ENCODE data around the gene ABR. TPM values are rescaled to one million over a fixed set of nuclear protein-coding genes. Genes with fewer than 3 reads are reported as not detected.

ABR gene
- total and polyA plus RNA-seq, 2 of the 13 experiments (the other 11 are each of a cell fraction or from before 2014, with no cell fraction given): 12.4 to 40.4 TPM

- H3K9me3 ChIP-seq (ENCODE audit: low read length): no peaks in the 10 kb centered on the region
- in situ Hi-C loops (cut with HindIII; ENCODE audit: extremely low pct_ligation_motif_present, low pct_unique_long_range_greater_than_20kb) (no loop called here), intact Hi-C loops (cut with micrococcal nuclease; ENCODE audit: unreplicated experiment) (no loop called here)
- FAIRE-seq (no peak), DNase-seq (ENCODE audit: low spot score) (no peak), ATAC-seq (no peak)
- WGBS (ENCODE audit: low lambda C conversion rate): 57% methylated on average over 14 of the region's 14 CpGs
- peaks cover 9 to 38% of the 10 kb centered on the region in 2 experiments; a peak in 4 of 5 replicates for H3K27me3 ChIP-seq (ENCODE audit: control insufficient read depth in 1 of 2, insufficient read depth in 2 of 2, low read length in 2 of 2)
- no peak overlapping the region for H2AFZ ChIP-seq (ENCODE audit: low read length)
- CTCF ChIA-PET (ENCODE audit: low intra/inter-chr PET ratio, low total read pairs): no interaction called here
- POLR2A ChIA-PET: no interaction called here
- H3K9ac ChIP-seq (ENCODE audit: insufficient read depth, low read depth, low read length): no peak overlapping the region
- H3K4me2 ChIP-seq (ENCODE audit: low read depth, low read length): no peak overlapping the region
- no peaks in the 10 kb centered on the region for H3K36me3 ChIP-seq (replicated peaks in 1 of 2; ENCODE audit: control insufficient read depth in 1 of 2, insufficient read depth in 2 of 2, low read length in 2 of 2)
- H3K4me1 ChIP-seq (ENCODE audit: insufficient read depth, low read length): 0 out of 2 replicates have a peak, but pooled peaks cover 6% of the 10 kb centered on the region
- no peak overlapping the region for H3K4me3 ChIP-seq (replicated peaks in 1 of 3; ENCODE audit: insufficient read depth in 1 of 3, low read depth in 2 of 3, low read length in 3 of 3)
- H4K20me1 ChIP-seq (ENCODE audit: insufficient read depth, low read length): peaks cover 6% of the 10 kb centered on the region; the same call in 1 of the 2 replicates
- no peak overlapping the region for H3K27ac ChIP-seq (ENCODE audit: extremely low read length, insufficient read depth, low read length)
- BruUV-seq (replicated peaks): no TSS peak
- H3K79me2 ChIP-seq (ENCODE audit: insufficient read depth, low read length): no peaks in the 10 kb centered on the region
- TF ChIP-seq ZNF180 (CRISPR knock-in tag; IDR thresholded peaks at IDR 0.05; ENCODE audit: borderline replicate concordance, low read depth): no peak
- TF ChIP-seq ZNF331 (CRISPR knock-in tag; IDR thresholded peaks at IDR 0.05): no peak
- TF ChIP-seq HNRNPUL1 (IDR thresholded peaks at IDR 0.05; ENCODE audit: low read depth, low read length): no peak
- no peak for TF ChIP-seq SMYD3 (CRISPR knock-in tag; IDR thresholded peaks at IDR 0.05)
- TF ChIP-seq, protein P1, sequence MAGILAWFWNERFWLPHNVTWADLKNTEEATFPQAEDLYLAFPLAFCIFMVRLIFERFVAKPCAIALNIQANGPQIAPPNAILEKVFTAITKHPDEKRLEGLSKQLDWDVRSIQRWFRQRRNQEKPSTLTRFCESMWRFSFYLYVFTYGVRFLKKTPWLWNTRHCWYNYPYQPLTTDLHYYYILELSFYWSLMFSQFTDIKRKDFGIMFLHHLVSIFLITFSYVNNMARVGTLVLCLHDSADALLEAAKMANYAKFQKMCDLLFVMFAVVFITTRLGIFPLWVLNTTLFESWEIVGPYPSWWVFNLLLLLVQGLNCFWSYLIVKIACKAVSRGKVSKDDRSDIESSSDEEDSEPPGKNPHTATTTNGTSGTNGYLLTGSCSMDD (CRISPR knock-in tag; IDR thresholded peaks at IDR 0.05): no peak
- no peak for TF ChIP-seq RNF2 (conservative IDR thresholded peaks at IDR 0.05; ENCODE audit: low read depth)
- TF ChIP-seq TOE1 (CRISPR knock-in tag; IDR thresholded peaks at IDR 0.05): no peak
- TF ChIP-seq HNF4A (CRISPR knock-in tag; IDR thresholded peaks at IDR 0.05): no peak
- TF ChIP-seq HMG20B (CRISPR knock-in tag; conservative IDR thresholded peaks at IDR 0.05): no peak
- no peak for TF ChIP-seq PCBP1 (IDR thresholded peaks at IDR 0.05; ENCODE audit: borderline replicate concordance, low read depth, low read length)
- TF ChIP-seq, protein P2, sequence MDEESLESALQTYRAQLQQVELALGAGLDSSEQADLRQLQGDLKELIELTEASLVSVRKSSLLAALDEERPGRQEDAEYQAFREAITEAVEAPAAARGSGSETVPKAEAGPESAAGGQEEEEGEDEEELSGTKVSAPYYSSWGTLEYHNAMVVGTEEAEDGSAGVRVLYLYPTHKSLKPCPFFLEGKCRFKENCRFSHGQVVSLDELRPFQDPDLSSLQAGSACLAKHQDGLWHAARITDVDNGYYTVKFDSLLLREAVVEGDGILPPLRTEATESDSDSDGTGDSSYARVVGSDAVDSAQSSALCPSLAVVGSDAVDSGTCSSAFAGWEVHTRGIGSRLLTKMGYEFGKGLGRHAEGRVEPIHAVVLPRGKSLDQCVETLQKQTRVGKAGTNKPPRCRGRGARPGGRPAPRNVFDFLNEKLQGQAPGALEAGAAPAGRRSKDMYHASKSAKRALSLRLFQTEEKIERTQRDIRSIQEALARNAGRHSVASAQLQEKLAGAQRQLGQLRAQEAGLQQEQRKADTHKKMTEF (CRISPR knock-in tag; IDR thresholded peaks at IDR 0.05): no peak
- TF ChIP-seq ZNF644 (CRISPR knock-in tag; IDR thresholded peaks at IDR 0.05; ENCODE audit: low read depth): no peak
- TF ChIP-seq ZNF318 (CRISPR knock-in tag; IDR thresholded peaks at IDR 0.05): no peak
- TF ChIP-seq ZFP41 (CRISPR knock-in tag; IDR thresholded peaks at IDR 0.05; ENCODE audit: borderline replicate concordance): no peak
- no peak for TF ChIP-seq MAFG (CRISPR knock-in tag; IDR thresholded peaks at IDR 0.05)
- no peak for TF ChIP-seq GABPA (IDR thresholded peaks at IDR 0.05; ENCODE audit: low read depth, low read length)
- TF ChIP-seq GABPA (CRISPR knock-in tag; IDR thresholded peaks at IDR 0.05; ENCODE audit: low read depth): no peak
Observed at GRCh38 chr17:1223662-1224061, 43.9 kb upstream of the ABR start.
